ELR (cell line): ENCODE measurements around the gene KLK15.

Experiments used
- DNase-seq: peaks from one replicate; pipeline ENCODE4 v3.0.0-alpha.2; 2015; ENCODE audit warnings: low read depth

KLK15 gene, protein sequence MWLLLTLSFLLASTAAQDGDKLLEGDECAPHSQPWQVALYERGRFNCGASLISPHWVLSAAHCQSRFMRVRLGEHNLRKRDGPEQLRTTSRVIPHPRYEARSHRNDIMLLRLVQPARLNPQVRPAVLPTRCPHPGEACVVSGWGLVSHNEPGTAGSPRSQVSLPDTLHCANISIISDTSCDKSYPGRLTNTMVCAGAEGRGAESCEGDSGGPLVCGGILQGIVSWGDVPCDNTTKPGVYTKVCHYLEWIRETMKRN

DNA sequence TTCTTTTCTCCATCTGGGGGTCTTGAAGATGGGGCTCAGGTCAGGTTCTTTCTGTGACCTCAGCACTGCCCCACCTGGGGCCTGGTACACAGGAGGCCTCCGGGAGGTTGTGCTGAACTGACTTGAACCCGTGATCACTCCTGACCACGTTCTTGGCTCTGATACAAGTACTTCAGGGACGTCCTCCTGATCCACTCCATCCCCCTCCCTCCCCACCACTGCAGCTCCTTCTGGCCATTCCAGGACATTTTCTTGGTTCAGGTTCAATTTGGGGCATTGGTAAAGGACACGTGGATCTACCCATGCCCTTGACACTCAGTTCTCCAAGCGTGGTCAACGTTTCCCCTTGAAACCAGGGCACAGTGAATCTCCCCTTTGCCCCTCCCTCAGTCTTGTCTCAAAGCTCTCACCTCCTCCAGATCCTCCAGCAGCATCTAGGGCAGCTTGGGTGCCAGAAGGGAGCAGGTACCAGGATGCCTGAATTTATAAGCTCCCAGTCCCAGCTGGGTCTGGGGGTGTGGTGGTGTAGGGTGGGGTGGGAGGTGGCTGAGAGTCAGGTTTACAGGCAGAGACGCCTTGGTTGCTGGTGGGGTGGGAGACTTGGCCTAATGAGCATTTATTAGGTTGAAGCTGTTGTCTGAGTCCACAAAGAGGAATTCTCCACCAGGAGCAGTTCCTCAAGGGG is at the start of gene KLK15:
TSS of gene KLK15 (minus strand) at position 458 of the 685 bp plus-strand sequence. CDS start 2,082 bp downstream, outside the sequence.
- no peak for DNase-seq

DNA sequence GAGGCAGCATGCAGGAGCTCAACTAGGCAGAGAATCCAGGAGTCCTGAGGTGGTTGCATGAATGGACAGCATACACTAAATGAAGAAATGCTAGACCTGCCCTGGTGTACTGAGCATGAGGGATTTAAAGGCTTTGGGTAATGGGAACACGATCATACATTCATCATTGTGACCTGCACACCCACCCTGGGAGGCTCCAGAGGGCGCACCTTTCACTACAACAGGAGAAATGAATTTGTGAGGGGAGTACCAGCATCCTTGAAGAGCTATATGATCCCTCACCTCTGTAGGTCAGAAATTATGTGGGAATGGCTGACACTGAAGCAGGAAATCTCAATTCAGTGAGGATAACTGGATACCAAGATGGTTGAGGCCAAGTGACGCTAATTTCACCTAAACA is 48.8 kb upstream of the KLK15 start:
- DNase-seq: no peak

DNA sequence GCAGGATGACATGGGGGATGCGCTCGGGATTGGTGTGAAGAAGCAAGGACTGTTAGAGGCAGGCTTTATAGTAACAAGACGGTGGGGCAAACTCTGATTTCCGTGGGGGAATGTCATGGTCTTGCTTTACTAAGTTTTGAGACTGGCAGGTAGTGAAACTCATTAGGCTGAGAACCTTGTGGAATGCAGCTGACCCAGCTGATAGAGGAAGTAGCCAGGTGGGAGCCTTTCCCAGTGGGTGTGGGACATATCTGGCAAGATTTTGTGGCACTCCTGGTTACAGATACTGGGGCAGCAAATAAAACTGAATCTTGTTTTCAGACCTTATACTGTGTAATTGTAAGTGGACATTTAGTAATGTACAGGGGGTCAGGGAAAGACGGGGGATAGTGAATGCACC is 46.9 kb upstream of the KLK15 start:
- DNase-seq: no peak

DNA sequence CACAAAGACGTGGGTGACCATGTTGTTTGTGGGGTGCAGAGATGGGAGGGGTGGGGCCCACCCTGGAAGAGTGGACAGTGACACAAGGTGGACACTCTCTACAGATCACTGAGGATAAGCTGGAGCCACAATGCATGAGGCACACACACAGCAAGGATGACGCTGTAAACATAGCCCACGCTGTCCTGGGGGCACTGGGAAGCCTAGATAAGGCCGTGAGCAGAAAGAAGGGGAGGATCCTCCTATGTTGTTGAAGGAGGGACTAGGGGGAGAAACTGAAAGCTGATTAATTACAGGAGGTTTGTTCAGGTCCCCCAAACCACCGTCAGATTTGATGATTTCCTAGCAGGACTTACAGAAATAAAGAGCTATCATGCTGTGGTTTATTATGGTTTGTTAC is 45.5 kb upstream of the KLK15 start:
- no peak for DNase-seq

DNA sequence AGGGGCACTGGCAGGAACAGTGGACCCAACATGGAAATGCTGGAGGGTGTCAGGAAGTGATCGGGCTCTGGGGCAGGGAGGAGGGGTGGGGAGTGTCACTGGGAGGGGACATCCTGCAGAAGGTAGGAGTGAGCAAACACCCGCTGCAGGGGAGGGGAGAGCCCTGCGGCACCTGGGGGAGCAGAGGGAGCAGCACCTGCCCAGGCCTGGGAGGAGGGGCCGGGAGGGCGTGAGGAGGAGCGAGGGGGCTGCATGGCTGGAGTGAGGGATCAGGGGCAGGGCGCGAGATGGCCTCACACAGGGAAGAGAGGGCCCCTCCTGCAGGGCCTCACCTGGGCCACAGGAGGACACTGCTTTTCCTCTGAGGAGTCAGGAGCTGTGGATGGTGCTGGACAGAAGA is 44.0 kb upstream of the KLK15 start:
- DNase-seq: no peak

DNA sequence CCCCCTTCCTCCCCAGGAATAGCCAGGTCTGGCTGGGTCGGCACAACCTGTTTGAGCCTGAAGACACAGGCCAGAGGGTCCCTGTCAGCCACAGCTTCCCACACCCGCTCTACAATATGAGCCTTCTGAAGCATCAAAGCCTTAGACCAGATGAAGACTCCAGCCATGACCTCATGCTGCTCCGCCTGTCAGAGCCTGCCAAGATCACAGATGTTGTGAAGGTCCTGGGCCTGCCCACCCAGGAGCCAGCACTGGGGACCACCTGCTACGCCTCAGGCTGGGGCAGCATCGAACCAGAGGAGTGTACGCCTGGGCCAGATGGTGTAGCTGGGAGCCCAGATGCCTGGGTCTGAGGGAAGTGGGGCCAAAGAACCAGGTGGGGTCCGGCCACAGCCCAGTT is 43.1 kb upstream of the KLK15 start:
- no peak for DNase-seq

DNA sequence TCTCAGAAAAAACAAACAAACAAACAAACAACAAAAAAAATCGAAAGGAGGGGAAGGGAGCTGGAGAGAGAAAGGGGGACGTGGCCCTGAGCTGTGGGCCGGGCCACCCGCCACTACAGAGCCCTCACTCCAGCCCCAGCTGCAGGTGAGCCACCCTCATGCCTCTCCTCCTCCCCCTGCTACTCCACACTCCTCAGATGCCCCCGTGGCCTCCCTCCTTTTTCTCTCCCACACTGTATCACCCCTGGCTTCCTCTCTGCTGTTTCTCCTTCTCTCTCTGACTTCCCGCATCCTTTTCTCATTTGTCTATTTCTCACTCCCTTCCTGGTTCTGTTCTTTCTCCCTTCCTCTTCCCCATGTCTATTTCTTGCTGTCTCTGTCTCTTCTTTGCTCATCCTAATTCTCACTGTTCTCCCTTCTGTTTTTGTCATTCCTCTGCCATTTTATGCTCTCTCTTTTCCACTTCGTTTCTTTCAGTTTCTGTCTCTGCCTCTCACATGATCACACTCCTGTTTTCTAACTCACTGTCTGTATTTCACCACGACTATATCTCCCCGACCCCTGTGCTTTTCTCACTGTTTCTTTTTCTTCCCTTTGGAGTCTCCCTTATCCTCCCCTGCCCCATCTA is 42.5 kb upstream of the KLK15 start:
- DNase-seq: no peak

DNA sequence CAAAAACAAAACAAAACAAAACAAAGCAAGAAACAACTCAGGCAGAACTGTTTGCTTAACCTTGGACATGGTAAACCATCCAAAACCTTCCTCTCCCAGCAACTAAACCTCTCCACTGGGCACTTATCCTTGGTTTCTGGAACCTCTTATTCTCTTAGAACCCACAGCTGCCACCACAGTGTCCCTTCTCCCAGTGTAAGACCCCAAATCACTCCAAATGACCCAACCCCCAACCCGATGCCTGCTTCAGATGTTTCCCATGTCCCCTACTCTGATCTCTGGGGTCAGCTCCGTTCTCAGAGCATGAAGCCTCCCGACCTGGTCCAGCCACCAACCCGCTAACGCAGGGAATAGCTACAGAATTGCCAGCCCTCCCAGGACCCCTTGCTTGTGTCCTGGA is 40.8 kb upstream of the KLK15 start:
- DNase-seq: no peak

DNA sequence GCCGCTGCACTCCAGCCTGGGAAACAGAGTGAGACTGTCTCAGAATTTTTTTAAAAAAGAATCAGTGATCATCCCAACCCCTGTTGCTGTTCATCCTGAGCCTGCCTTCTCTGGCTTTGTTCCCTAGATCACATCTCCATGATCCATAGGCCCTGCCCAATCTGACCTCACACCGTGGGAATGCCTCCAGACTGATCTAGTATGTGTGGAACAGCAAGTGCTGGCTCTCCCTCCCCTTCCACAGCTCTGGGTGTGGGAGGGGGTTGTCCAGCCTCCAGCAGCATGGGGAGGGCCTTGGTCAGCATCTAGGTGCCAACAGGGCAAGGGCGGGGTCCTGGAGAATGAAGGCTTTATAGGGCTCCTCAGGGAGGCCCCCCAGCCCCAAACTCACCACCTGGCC is 39.7 kb upstream of the KLK15 start, which contains the start of gene KLK2:
TSS of gene KLK2 (plus strand) at position 384 of the 400 bp plus-strand sequence. CDS start 35 bp downstream, outside the sequence.
- DNase-seq: no peak

DNA sequence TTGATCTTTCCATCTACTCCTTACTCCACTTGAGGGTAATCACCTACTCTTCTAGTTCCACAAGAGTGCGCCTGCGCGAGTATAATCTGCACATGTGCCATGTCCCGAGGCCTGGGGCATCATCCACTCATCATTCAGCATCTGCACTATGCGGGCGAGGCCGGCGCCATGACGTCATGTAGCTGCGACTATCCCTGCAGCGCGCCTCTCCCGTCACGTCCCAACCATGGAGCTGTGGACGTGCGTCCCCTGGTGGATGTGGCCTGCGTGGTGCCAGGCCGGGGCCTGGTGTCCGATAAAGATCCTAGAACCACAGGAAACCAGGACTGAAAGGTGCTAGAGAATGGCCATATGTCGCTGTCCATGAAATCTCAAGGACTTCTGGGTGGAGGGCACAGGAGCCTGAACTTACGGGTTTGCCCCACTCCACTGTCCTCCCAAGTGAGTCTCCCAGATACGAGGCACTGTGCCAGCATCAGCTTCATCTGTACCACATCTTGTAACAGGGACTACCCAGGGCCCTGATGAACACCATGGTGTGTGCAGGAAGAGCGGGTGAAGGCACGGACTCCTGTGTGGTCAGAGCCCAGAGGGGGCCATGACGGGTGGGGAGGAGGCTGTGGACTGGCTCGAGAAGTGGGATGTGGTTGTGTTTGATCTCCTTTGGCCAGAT is 37.2 kb upstream of the KLK15 start:
- DNase-seq: no peak

DNA sequence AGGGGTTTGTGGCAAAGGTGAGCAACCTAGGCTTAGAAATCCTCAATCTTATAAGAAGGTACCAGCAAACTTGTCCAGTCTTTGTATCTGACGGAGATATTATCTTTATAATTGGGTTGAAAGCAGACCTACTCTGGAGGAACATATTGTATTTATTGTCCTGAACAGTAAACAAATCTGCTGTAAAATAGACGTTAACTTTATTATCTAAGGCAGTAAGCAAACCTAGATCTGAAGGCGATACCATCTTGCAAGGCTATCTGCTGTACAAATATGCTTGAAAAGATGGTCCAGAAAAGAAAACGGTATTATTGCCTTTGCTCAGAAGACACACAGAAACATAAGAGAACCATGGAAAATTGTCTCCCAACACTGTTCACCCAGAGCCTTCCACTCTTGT is 36.1 kb upstream of the KLK15 start:
- no peak for DNase-seq

DNA sequence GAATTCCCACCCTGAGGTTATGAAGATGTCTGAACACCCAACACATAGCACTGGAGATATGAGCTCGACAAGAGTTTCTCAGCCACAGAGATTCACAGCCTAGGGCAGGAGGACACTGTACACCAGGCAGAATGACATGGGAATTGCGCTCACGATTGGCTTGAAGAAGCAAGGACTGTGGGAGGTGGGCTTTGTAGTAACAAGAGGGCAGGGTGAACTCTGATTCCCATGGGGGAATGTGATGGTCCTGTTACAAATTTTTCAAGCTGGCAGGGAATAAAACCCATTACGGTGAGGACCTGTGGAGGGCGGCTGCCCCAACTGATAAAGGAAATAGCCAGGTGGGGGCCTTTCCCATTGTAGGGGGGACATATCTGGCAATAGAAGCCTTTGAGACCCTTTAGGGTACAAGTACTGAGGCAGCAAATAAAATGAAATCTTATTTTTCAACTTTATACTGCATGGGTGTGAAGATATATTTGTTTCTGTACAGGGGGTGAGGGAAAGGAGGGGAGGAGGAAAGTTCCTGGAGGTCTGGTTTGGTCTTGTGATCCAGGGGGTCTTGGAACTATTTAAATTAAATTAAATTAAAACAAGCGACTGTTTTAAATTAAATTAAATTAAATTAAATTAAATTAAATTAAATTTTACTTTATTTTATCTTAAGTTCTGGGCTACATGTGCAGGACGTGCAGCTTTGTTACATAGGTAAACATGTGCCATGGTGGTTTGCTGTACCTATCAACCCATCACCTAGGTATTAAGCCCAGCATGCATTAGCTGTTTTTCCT is 28.3 kb upstream of the KLK15 start:
- DNase-seq: no peak

DNA sequence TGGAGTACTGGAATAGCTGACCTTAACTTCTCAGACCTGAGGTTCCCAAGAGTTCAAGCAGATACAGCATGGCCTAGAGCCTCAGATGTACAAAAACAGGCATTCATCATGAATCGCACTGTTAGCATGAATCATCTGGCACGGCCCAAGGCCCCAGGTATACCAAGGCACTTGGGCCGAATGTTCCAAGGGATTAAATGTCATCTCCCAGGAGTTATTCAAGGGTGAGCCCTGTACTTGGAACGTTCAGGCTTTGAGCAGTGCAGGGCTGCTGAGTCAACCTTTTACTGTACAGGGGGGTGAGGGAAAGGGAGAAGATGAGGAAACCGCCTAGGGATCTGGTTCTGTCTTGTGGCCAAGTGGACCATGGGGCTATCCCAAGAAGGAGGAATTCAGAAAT is 27.6 kb upstream of the KLK15 start:
- DNase-seq: no peak

DNA sequence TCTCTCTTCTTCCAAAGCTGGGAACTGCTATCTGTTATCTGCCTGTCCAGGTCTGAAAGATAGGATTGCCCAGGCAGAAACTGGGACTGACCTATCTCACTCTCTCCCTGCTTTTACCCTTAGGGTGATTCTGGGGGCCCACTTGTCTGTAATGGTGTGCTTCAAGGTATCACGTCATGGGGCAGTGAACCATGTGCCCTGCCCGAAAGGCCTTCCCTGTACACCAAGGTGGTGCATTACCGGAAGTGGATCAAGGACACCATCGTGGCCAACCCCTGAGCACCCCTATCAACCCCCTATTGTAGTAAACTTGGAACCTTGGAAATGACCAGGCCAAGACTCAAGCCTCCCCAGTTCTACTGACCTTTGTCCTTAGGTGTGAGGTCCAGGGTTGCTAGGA is 26.5 kb upstream of the KLK15 start:
- no peak for DNase-seq

DNA sequence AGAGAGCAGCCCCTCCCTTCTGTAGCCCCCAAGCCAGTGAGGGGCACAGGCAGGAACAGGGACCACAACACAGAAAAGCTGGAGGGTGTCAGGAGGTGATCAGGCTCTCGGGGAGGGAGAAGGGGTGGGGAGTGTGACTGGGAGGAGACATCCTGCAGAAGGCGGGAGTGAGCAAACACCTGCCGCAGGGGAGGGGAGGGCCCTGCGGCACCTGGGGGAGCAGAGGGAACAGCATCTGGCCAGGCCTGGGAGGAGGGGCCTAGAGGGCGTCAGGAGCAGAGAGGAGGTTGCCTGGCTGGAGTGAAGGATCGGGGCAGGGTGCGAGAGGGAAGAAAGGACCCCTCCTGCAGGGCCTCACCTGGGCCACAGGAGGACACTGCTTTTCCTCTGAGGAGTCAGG is 25.5 kb upstream of the KLK15 start:
- DNase-seq: no peak

DNA sequence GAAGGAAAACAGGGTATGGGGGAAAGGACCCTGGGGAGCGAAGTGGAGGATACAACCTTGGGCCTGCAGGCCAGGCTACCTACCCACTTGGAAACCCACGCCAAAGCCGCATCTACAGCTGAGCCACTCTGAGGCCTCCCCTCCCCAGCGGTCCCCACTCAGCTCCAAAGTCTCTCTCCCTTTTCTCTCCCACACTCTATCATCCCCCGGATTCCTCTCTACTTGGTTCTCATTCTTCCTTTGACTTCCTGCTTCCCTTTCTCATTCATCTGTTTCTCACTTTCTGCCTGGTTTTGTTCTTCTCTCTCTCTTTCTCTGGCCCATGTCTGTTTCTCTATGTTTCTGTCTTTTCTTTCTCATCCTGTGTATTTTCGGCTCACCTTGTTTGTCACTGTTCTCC is 24.0 kb upstream of the KLK15 start:
- no peak for DNase-seq

DNA sequence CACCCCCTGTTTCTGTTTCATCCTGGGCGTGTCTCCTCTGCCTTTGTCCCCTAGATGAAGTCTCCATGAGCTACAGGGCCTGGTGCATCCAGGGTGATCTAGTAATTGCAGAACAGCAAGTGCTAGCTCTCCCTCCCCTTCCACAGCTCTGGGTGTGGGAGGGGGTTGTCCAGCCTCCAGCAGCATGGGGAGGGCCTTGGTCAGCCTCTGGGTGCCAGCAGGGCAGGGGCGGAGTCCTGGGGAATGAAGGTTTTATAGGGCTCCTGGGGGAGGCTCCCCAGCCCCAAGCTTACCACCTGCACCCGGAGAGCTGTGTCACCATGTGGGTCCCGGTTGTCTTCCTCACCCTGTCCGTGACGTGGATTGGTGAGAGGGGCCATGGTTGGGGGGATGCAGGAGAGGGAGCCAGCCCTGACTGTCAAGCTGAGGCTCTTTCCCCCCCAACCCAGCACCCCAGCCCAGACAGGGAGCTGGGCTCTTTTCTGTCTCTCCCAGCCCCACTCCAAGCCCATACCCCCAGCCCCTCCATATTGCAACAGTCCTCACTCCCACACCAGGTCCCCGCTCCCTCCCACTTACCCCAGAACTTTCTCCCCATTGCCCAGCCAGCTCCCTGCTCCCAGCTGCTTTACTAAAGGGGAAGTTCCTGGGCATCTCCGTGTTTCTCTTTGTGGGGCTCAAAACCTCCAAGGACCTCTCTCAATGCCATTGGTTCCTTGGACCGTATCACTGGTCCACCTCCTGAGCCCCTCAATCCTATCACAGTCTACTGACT is 21.4 kb upstream of the KLK15 start, which contains the start of gene KLK3:
TSS of gene KLK3 (plus strand) at position 280 of the 775 bp plus-strand sequence. CDS start at position 321, 41 bp downstream.
- no peak for DNase-seq

DNA sequence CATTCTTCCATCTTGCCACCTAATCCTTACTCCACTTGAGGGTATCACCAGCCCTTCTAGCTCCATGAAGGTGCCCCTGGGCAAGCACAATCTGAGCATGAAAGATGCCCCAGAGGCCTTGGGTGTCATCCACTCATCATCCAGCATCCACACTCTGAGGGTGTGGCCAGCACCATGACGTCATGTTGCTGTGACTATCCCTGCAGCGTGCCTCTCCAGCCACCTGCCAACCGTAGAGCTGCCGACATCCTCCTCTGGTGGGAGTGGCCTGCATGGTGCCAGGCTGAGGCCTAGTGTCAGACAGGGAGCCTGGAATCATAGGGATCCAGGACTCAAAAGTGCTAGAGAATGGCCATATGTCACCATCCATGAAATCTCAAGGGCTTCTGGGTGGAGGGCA is 18.2 kb upstream of the KLK15 start:
- DNase-seq: no peak

DNA sequence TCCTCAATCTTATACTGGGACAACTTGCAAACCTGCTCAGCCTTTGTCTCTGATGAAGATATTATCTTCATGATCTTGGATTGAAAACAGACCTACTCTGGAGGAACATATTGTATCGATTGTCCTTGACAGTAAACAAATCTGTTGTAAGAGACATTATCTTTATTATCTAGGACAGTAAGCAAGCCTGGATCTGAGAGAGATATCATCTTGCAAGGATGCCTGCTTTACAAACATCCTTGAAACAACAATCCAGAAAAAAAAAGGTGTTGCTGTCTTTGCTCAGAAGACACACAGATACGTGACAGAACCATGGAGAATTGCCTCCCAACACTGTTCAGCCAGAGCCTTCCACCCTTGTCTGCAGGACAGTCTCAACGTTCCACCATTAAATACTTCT is 17.4 kb upstream of the KLK15 start:
- DNase-seq: no peak

DNA sequence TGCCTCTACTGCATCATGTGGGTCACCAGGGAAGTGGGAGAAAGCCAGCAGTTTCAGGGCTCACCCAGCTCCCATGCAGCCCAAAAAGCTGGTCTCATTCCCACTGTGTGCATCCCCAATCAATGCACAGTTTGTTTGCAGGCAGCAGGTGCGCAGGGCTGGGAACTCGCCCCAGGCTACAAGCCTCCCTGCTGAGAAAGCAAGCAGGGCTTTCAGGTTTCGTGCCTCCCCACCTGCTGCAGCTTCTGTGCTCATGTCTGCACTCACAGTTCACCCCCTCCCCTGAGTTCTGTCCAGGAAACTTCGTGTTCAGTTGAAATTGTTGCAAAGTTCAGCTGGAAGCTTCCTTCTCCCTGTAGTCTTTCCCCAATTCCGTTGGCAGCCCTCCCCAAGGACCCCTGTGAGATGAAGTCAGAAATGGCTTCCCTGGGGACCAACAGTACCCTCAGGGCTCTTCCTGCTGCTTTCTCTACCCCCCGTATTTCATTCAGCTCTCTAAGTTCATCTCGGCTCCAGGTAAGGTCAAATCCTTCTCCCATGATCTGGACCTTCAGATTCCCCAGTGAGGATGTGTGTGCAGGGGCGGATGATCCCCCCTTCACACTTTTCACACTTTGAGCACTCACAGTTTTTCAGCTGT is 11.0 kb upstream of the KLK15 start:
- DNase-seq: no peak
